Glomerular visceral epithelial cell (primary cell): ENCODE measurements around the gene GNAO1.

Experiments used
- DNase-seq: peaks from one replicate; pipeline ENCODE4 v3.0.0-alpha.2; 2016; ENCODE audit errors: extremely low spot score

The GNAO1 gene

GRCh38 chr16:56311208-56312027 lies 120.1 kb downstream of the GNAO1 start:
- no peak for DNase-seq

DNA sequence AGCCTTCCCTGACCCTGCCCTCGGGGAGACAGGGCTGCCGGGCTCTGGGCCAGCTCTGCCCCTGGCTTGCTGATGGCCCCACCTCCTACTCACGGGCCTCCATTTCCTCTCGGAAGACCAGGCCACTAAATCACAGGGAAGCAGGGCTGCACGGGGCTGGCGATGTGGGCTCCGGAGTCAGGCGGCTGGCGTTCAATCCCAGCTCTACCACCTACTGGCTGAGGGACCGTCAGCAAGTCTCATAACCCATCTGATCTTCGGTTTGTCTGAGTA lies 120.7 kb downstream of the GNAO1 start:
- DNase-seq = no peak

DNA sequence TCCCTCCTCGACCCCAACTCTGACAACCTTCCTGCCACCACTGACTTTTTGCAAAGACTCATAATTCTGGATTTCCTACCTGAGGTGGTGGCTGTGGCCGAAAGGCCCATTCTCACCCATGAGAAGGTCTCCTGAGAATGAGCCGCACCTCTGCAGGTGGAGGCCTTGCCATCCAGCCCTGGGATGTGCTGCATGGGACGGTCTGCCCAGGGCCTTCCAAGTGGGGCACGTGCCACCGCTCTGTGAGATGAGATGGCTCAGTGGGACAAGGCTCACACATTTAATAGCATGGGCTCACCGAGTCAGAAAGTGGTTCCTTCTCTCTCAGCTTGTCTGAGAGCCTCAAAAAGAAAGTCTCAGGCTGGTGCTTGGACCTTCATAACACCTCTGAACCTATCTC lies 121.3 kb downstream of the GNAO1 start:
- no peak for DNase-seq

GRCh38 chr16:56314244-56314850 lies 123.1 kb downstream of the GNAO1 start:
- DNase-seq = no peak

- no peak for DNase-seq
These were observed 124.7 kb downstream of the GNAO1 start for GRCh38 chr16:56315955-56316354.

DNA sequence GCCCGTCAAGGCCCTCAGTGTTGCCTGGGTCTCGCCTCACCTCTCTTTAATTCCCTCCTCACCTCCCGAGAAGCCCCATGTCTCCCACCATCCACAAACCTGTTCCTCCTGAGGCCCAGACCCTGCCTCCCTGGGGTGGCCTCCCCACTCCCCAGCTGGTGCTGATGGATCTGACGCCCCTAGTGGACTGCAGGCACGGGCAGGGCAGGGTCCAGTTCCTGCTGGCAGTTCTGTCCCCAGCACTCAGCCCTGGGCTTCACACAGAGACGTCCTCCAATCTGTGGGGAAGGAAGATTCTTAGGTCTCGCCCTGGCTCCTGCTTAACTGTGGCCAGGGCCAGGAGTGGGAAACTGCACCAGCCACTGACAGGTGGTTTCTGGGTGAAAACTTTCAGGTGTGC lies 125.3 kb downstream of the GNAO1 start:
- no peak for DNase-seq

DNA sequence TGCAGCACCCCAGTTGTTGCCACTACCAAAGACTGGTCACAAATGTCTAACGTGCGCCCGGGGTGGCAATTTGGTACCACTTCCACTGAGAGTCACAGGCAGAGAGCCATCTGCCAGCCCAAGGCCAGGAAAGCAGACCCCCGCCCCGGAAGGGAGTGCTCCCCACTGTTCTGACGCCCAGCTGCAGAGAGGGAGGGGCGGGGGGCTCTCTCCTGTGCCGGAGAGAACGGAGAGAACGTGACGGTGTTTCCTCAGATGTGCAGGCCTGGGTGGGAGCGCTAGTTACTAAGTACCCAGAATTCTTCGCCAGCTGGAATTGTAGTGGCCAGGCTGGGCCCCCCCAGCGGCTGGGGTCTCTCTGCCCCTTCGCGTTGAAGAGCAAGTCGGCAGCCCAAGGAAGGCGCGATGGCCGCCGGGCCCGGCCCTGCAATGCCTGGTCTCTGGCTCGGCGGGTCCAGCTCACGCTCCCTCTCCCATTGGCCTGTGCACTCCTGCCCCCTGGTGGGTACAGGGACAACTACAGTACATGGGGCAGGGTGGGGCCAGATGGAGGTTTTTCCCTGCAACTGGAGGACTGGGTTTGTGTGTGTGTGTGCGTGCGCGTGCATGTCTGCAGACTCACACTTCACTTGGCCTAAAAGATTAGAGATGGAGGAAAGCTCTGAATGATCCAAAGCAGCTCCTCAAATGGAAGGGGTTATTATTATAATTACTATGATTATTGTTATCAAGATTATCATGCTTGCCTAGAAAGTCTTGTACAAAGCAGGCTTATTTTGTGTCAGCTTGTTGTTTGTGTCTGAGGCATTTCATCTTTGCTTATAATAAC lies 126.9 kb downstream of the GNAO1 start:
- DNase-seq = peak; percentile 68

DNA sequence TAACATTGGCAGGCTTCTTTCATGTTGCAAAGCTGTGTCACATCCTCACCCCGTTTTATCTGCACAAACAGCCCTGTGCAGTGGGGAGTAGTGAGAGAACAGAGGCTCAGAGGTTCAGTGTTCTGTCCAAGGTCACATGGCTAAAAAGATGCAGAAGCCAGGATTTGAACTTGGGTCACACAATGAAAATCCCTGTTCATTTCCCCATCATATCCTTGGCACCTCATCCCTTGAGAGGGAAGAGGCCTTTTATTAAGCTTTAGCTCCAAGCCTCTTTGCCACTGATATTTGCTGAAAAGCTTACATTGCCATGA lies 127.5 kb downstream of the GNAO1 start:
- DNase-seq = no peak

GRCh38 chr16:56319376-56319775 lies 128.1 kb downstream of the GNAO1 start:
- no peak for DNase-seq

DNA sequence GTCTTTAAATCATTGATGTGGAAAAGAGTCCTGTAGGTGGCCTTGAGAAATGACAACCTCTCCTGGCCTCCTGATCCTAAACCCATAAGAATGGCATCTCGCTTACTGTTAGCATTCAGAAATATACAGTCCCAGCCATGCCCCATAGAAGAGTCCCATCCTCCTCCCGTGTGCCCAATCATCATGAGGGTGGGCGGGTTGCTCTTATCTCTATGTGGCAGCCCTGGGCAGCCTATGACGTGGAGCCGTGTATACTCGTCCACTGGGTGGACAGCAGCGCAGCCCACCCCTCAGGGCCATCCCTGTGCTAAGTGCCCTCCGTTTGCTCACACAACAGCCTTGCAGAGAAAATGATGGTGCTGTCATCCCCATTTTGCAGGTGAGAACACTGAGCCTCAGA lies 128.8 kb downstream of the GNAO1 start:
- no peak for DNase-seq

- DNase-seq = no peak
These were observed 129.7 kb downstream of the GNAO1 start for GRCh38 chr16:56320811-56321558.

DNA sequence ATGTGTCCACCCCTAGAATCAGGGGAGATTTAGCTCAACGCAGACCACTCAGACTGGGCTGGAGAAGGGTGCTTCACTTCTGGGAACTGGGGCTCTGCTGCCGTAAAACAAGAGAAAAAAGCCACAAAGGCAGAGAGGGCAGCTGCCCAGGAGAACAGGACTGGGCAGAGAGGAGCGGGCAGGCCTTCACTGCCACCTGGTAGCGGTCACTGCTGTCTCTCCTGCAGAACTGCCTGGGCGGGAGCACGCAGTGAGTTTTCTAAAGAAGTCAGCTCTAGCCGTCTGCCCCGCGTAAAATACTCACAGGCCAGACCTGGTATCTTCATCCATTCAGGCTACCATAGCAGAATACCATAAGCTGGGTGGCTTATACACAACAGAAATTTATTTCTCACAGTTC lies 130.3 kb downstream of the GNAO1 start:
- no peak for DNase-seq

DNA sequence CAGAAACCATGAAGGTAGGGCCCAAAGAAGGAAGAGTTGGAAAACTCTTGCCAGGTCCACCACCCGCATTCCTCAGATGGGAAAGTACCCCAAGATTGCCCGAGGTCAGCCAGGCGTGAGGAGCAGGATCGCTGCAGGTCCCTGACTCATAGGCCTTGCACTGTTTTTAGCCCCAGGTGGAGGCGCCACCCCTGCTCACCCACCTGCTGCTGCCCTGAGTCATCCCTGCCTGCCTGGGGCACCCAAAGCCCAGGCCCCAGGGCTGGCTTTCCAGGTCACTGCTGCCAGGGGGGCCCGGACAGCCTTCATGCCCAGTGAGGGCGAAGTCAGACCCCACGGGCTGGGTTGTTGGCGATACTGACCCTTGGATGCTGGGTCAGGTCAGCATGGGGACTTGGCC lies 133.1 kb downstream of the GNAO1 start:
- peak; percentile 80 for DNase-seq

- no peak for DNase-seq
These were observed 134.7 kb downstream of the GNAO1 start for GRCh38 chr16:56325956-56326355.

DNA sequence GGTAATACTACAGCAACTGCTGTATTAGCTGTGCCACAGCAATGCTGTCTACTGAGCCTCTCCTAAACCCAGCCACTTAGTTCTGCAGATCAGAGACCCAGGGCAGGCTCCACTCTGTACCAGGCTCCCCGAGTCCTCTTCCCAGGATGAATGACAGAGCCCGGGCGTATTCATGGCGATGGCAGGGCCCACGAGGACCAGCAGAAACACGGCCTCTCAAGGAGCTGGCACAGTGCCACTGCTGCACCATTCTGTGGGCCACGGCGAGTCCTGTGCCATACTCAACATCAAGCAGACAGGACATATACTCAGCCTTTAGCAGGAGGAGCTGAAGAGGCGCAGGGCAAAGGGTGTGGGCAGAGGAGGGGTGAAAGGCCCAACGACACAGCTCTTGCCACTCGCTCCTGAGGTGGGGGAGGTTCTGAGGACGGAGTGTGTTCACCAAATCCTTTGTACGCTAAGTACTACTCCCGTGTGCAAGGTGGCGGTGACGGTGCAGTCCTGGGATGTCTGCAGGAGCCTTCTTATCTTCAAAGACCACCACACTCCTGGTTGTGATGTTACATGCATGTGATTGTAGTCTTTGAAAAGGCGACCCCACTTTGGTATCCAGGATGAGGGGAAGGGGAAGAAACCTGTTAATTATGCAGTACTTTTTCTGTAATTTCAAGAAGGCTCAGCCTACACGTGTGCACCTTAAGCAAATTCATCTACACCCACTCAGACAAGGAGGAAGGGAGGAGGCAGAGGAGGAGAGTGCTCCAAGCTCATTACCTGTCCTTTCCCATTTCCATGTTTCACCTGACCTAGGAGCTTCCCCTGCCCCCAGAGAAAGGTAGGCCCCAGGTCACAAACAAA lies 136.0 kb downstream of the GNAO1 start:
- no peak for DNase-seq

- DNase-seq = no peak
These were observed 136.6 kb downstream of the GNAO1 start for GRCh38 chr16:56327929-56328258.

DNA sequence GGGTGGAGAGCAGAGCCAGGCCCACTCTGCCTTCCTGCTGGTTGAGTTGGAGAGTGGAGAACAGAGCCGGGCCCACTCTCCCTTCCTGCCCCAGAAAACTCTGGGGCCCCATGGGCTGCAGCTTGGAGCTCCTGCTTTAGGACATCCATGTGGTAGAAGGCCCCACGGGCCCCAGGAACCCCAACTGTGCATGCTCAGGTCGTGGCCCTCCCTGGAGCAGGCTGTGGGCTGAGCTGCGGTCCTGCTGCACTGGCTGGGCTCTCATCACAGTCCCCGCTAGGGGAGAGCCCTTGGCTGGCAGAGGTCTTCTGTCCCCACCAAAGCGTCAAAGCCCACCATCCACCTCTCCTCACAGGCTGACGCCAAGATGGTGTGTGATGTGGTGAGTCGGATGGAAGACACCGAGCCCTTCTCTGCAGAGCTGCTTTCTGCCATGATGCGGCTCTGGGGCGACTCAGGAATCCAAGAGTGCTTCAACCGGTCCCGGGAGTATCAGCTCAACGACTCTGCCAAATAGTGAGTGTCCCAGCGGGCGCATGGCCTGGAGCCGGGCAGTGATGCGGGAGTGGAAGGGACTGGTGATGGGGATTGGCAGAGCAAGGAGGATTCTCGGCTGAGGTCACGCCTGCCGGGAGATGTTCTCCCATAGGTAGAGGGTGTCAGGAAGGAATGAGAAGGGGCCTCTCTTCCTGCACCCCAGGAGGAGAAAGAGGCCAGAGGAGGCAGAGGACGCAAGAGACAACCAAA lies 137.2 kb downstream of the GNAO1 start:
- DNase-seq = no peak

GRCh38 chr16:56329887-56330286 lies 138.6 kb downstream of the GNAO1 start:
- no peak for DNase-seq

- no peak for DNase-seq
These were observed 139.2 kb downstream of the GNAO1 start for GRCh38 chr16:56330476-56330875.

- no peak for DNase-seq
These were observed 140.1 kb downstream of the GNAO1 start for GRCh38 chr16:56331399-56331798.

GRCh38 chr16:56331915-56332314 lies 140.6 kb downstream of the GNAO1 start:
- no peak for DNase-seq
